GM21526 (cell line): Measurements from ENCODE around the gene TADA2A.
"Not testable (repeated sequence)": the region's sequence is repeated elsewhere in the genome, so short reads cannot be mapped to it uniquely, and the experiment has no call there.

Experiments
- ATAC-seq: cut with Tn5 transposase; IDR thresholded peaks from one replicate; pipeline ENCODE4 v1.9.1; 2021; ENCODE audit warnings: moderate library complexity; ENCODE audit not compliant: unreplicated experiment, low FRiP score

The TADA2A gene

GRCh38 chr17:37457801-37458200 lies 51.1 kb downstream of the TADA2A start:
- ATAC-seq, result not testable (repeated sequence)

- ATAC-seq, result no peak
Measured at GRCh38 chr17:37458805-37459204, 52.1 kb downstream of the TADA2A start.

- ATAC-seq, result no peak
Measured at GRCh38 chr17:37461668-37462067, 55.0 kb downstream of the TADA2A start.

- no peak for ATAC-seq
Measured at GRCh38 chr17:37462492-37462891, 55.8 kb downstream of the TADA2A start.

GRCh38 chr17:37463039-37463438 lies 56.4 kb downstream of the TADA2A start:
- ATAC-seq, result no peak

GRCh38 chr17:37465069-37465616 lies 58.5 kb downstream of the TADA2A start:
- ATAC-seq, result no peak

- no peak for ATAC-seq
Measured at GRCh38 chr17:37466471-37466870, 59.8 kb downstream of the TADA2A start.

- no peak for ATAC-seq
Measured at GRCh38 chr17:37470181-37470580, 63.5 kb downstream of the TADA2A start.

GRCh38 chr17:37475731-37476420 lies 69.2 kb downstream of the TADA2A start:
- ATAC-seq, result no peak

GRCh38 chr17:37476431-37477120 lies 69.9 kb downstream of the TADA2A start:
- no peak for ATAC-seq

GRCh38 chr17:37478187-37478586 lies 71.5 kb downstream of the TADA2A start:
- ATAC-seq, result no peak

- ATAC-seq, result no peak
Measured at GRCh38 chr17:37479025-37479424, 72.3 kb downstream of the TADA2A start.

GRCh38 chr17:37480427-37480826 lies 73.7 kb downstream of the TADA2A start:
- no peak for ATAC-seq

GRCh38 chr17:37481001-37481665 lies 74.4 kb downstream of the TADA2A start:
- ATAC-seq, result no peak

- ATAC-seq, result no peak
Measured at GRCh38 chr17:37483311-37484039, 76.8 kb downstream of the TADA2A start.

GRCh38 chr17:37485938-37486570 lies 79.4 kb downstream of the TADA2A start:
- ATAC-seq, result no peak

GRCh38 chr17:37488009-37488604 lies 81.4 kb downstream of the TADA2A start:
- no peak for ATAC-seq

GRCh38 chr17:37488607-37489196 lies 82.0 kb downstream of the TADA2A start:
- ATAC-seq, result peak; percentile 18

GRCh38 chr17:37489197-37490001 lies 82.7 kb downstream of the TADA2A start, which contains the start of gene DUSP14:
Gene DUSP14, plus strand, starts transcription at chr17:37489891. Its CDS starts 22,382 bp downstream, at chr17:37512273.
- ATAC-seq, result peak; percentile 47
